GM12878 (cell line): ENCODE data around the gene PHC3. TPM values are rescaled to one million over a fixed set of nuclear protein-coding genes. Genes with fewer than 3 reads are reported as not detected.
A peak's percentile ranks its signal among the peaks of the same experiment; 100 is the strongest.

Source experiments
- ATAC-seq: fragments of 200-7000 bp; cut with Tn5 transposase; 3 replicates; pipeline ENCODE4 v1.9.1; 2020; ENCODE audit warnings: mild to moderate bottlenecking, moderate library complexity
- BruUV-seq: library from RNA; stranded (reverse); fragments of 400-500 nt; replicated peaks from 2 replicates; lab custom pipeline; 2021; lab: Mats Ljungman, UMichigan
- CTCF ChIA-PET: fragments of 300-600 bp; sonication (Branson Sonifier 250); formaldehyde crosslinking; extraction: SDS; loops from one replicate; lab custom pipeline; 2021; ENCODE audit warnings: inconsistent platforms; lab: Yijun Ruan, JAX
- POLR2A ChIA-PET: fragments of 350-600 bp; formaldehyde crosslinking; extraction: SDS; loops from one replicate; lab custom pipeline; 2021; ENCODE audit warnings: inconsistent platforms; lab: Charles Lee
- RAD21 ChIA-PET: fragments of 300-600 bp; sonication (Branson Sonifier 250); formaldehyde crosslinking; loops from one replicate; lab custom pipeline; 2023; ENCODE audit warnings: antibody characterized with exemption; ENCODE audit not compliant: unreplicated experiment; lab: Charles Lee
- SMC1A ChIA-PET: fragments of 300-600 bp; sonication (Branson Sonifier 250); formaldehyde crosslinking; loops from one replicate; lab custom pipeline; 2023; ENCODE audit not compliant: unreplicated experiment, uncharacterized antibody; lab: Charles Lee
- DNase-seq: peaks from one replicate; pipeline ENCODE4 v3.0.0-alpha.2; 2011; ENCODE audit warnings: low read depth, low spot score
- FAIRE-seq: peaks from 3 replicates; lab custom pipeline; 2011; peaks lifted over from hg19 to GRCh38; lab: Jason Lieb, UNC
- H2AFZ ChIP-seq: 2 replicates; pipeline ENCODE4 v1.6.0; 2011; ENCODE audit warnings: low read depth, low read length, control low read depth; ENCODE audit not compliant: control insufficient read depth
- H3K27ac ChIP-seq: 2 replicates; pipeline ENCODE4 v1.5.1; 2011; ENCODE audit warnings: control low read depth; ENCODE audit not compliant: control insufficient read depth, insufficient read depth
- H3K27me3 ChIP-seq, 2 experiments: replicated peaks in 1 of 2; 2 replicates each; pipeline versions ENCODE4 v1.6.0 to v1.6.1; 2011; ENCODE audit warnings: low read length in 1 of 2; ENCODE audit not compliant: control insufficient read depth in 2 of 2, insufficient read depth in 2 of 2
- H3K36me3 ChIP-seq, 2 experiments: 2 replicates each; pipeline ENCODE4 v1.5.1; 2011; ENCODE audit warnings: low read length in 1 of 2; ENCODE audit not compliant: control insufficient read depth in 2 of 2, insufficient read depth in 2 of 2
- H3K4me1 ChIP-seq: 2 replicates; pipeline ENCODE4 v1.6.1; 2011; ENCODE audit warnings: mild to moderate bottlenecking, low read length, moderate library complexity, mixed read lengths; ENCODE audit not compliant: control insufficient read depth, insufficient read depth
- H3K4me2 ChIP-seq: 2 replicates; pipeline ENCODE4 v1.6.0; 2011; ENCODE audit warnings: control low read depth; ENCODE audit not compliant: control insufficient read depth, insufficient read depth
- H3K4me3 ChIP-seq: fragments of 200-600 bp; sonication (generic); 2 replicates; pipeline ENCODE4 v1.5.1; 2016
- H3K79me2 ChIP-seq: 2 replicates; pipeline ENCODE4 v1.6.0; 2011; ENCODE audit warnings: low read length; ENCODE audit not compliant: control insufficient read depth, insufficient read depth
- H3K9ac ChIP-seq: 2 replicates; pipeline ENCODE4 v1.8.0; 2011; ENCODE audit warnings: low read length, control low read depth, mixed read lengths; ENCODE audit not compliant: control insufficient read depth, insufficient read depth
- H3K9me3 ChIP-seq: replicated peaks from 3 replicates; pipeline ENCODE4 v1.5.1; 2011; ENCODE audit warnings: mild to moderate bottlenecking, low read length; ENCODE audit not compliant: control insufficient read depth, insufficient read depth
- H4K20me1 ChIP-seq: 2 replicates; pipeline ENCODE4 v1.6.0; 2011; ENCODE audit not compliant: control insufficient read depth, insufficient read depth
- ATF3 ChIP-seq: IDR thresholded peaks from 2 replicates; pipeline ENCODE4 v1.6.1; 2011; ENCODE audit warnings: low read depth, mild to moderate bottlenecking, low read length, moderate library complexity, borderline replicate concordance; ENCODE audit errors: extremely low read depth
- ATF7 ChIP-seq: fragments of 450-650 bp; IDR thresholded peaks from 2 replicates; pipeline ENCODE4 v1.6.1; 2016; ENCODE audit warnings: low read depth, mild to moderate bottlenecking
- CBFB ChIP-seq: IDR thresholded peaks from 2 replicates; pipeline ENCODE4 v1.6.1; 2016; ENCODE audit warnings: antibody characterized with exemption, low read depth
- CBX5 ChIP-seq: sonication (generic); IDR thresholded peaks from 2 replicates; pipeline ENCODE4 v1.6.1; 2016; ENCODE audit warnings: low read depth, moderate library complexity, mild to moderate bottlenecking, inconsistent platforms
- CEBPB ChIP-seq, 2 experiments: fragments of 150-350 bp in 1 of 2; IDR thresholded peaks; 2 replicates each; pipeline ENCODE4 v1.6.1; 2012 to 2014; ENCODE audit warnings: low read depth in 2 of 2, low read length in 2 of 2, borderline replicate concordance in 1 of 2, inconsistent platforms in 1 of 2
- CUX1 ChIP-seq: IDR thresholded peaks from 2 replicates; pipeline ENCODE4 v1.6.1; 2012; ENCODE audit warnings: improper control_type of control experiment, low read depth, low read length; ENCODE audit not compliant: insufficient replicate concordance
- ETV6 ChIP-seq, 2 experiments: fragments of 450-650 bp in 1 of 2; IDR thresholded peaks in 1 of 2; conservative IDR thresholded peaks in 1 of 2; 2 replicates each; pipeline ENCODE4 v1.6.1; 2014; ENCODE audit warnings: antibody characterized with exemption in 1 of 2, borderline replicate concordance in 1 of 2, low read depth in 1 of 2, mild to moderate bottlenecking in 1 of 2, moderate library complexity in 1 of 2
- GATAD2B ChIP-seq: fragments of 450-650 bp; conservative IDR thresholded peaks from 2 replicates; pipeline ENCODE4 v1.6.1; 2017; ENCODE audit warnings: low read depth, mild to moderate bottlenecking, moderate library complexity
- IKZF2 ChIP-seq, 2 experiments: fragments of 450-650 bp; IDR thresholded peaks; 2 replicates each; pipeline ENCODE4 v1.6.1; 2017; ENCODE audit warnings: mild to moderate bottlenecking in 2 of 2, moderate library complexity in 2 of 2
- MTA3 ChIP-seq: IDR thresholded peaks from 2 replicates; pipeline ENCODE4 v1.6.1; 2012; ENCODE audit warnings: low read length, inconsistent platforms, borderline replicate concordance
- MYB ChIP-seq: fragments of 150-350 bp; IDR thresholded peaks from 2 replicates; pipeline ENCODE4 v1.6.1; 2014; ENCODE audit warnings: mild to moderate bottlenecking, low read depth, low read length, borderline replicate concordance
- RBBP5 ChIP-seq: fragments of 200-600 bp; sonication (generic); conservative IDR thresholded peaks from 2 replicates; pipeline ENCODE4 v1.6.1; 2016
- RUNX3 ChIP-seq: IDR thresholded peaks from 2 replicates; pipeline ENCODE4 v1.6.1; 2012; ENCODE audit warnings: low read length, inconsistent platforms
- SRF ChIP-seq, 2 experiments: IDR thresholded peaks; 2 replicates each; pipeline ENCODE4 v1.6.1; 2011; ENCODE audit warnings: low read depth in 2 of 2, low read length in 2 of 2, mild to moderate bottlenecking in 1 of 2, moderate library complexity in 1 of 2
- USF1 ChIP-seq: IDR thresholded peaks from 2 replicates; pipeline ENCODE4 v1.6.1; 2011; ENCODE audit warnings: borderline replicate concordance, low read depth, mild to moderate bottlenecking, moderate library complexity, mixed read lengths, low read length; ENCODE audit not compliant: insufficient read depth; ENCODE audit errors: extremely low read length
- WGBS: methylation state at CpG from one replicate; pipeline ENCODE4 v1.1.6; 2016; ENCODE audit warnings: low lambda C conversion rate; ENCODE audit not compliant: insufficient replicate concordance, insufficient coverage; ENCODE audit errors: missing lambda C conversion rate; 5-methylcytosine and 5-hydroxymethylcytosine counted together
- in situ Hi-C: fragments of 300-500 bp; cut with MboI; formaldehyde crosslinking; loops from 9 replicates; pipeline ENCODE4 v1.14.3; 2018; ENCODE audit warnings: mixed read lengths
- intact Hi-C: fragments of 100-400 bp; cut with micrococcal nuclease; formaldehyde crosslinking; loops from one replicate; pipeline ENCODE4 v1.14.2; 2022; ENCODE audit not compliant: unreplicated experiment
- polyA plus RNA-seq, 11 experiments: library from polyadenylated mRNA; depleted of rRNA in 4 of 11; unstranded in 6 of 11; stranded (reverse) in 5 of 11; fragments of >200 nt; fragmentation: Nextera tagmentation in 4 of 11; fragmentation: Illumina TruSeq in 1 of 11; extraction: Ambion mirVana in 4 of 11; extraction: Trizol in 1 of 11; gene quantifications; 1 replicate in 1 of 11; 2 replicates in 10 of 11; pipeline versions ENCODE4 v1.2.1 to v1.2.3, GENCODE V29; 2011 to 2016; ENCODE audit warnings: inconsistent platforms in 2 of 11, missing spikeins in 2 of 11, low read depth in 1 of 11
- total RNA-seq, 4 experiments: library from RNA; depleted of rRNA in 3 of 4; stranded (reverse); fragments of >200 nt in 3 of 4; fragmentation: Illumina TruSeq in 1 of 4; extraction: Trizol in 1 of 4; gene quantifications; 2 replicates each; pipeline versions ENCODE4 v1.2.1 to v1.2.3, GENCODE V29; 2013 to 2021
- TF ChIP-seq, protein P1 (sequence below): fragments of 450-650 bp; IDR thresholded peaks from 2 replicates; pipeline ENCODE4 v1.6.1; 2017; ENCODE audit warnings: mild to moderate bottlenecking

The PHC3 gene
- total and polyA plus RNA-seq, 10 of the 15 experiments (the other 5 are each of a cell fraction or from before 2014, with no cell fraction given) = 3.3 to 62.3 (median 22.1) TPM

DNA sequence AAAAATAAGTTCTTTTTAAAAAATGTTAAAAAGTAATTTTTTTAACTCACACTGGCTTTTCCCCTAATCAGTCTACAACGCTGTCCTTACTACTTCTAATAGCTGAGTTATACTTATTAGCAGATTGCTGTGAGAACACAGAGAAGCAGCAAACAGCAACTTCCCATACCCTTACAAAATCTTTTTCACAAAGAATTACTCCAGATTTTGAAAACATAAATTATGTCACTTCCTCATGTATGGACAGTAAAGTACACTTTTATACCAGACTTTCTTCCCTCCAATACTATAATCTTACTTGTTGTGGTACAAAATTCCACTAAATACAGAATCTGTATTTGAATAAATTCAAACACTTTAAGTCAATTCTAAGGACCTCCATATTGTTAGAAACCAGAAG, 2.1 kb downstream of the PHC3 start:
- ATAC-seq = no peak
- Histone ChIP-seq H3K79me2 (peaks cover 61% of the 10 kb centered on the region), H3K4me2 (peak overlapping the region; percentile 88), H3K27me3 (no peaks in the 10 kb centered on the region), H3K9me3 (no peaks in the 10 kb centered on the region), H3K9ac (peak overlapping the region; percentile 98), H2AFZ (no peak overlapping the region), H3K4me1 (peaks cover 3% of the 10 kb centered on the region), H3K36me3 (peaks cover 0 to 26% of the 10 kb centered on the region in 2 experiments; a peak in 3 of 4 replicates), H3K4me3 (peak overlapping the region; percentile 89), H3K27ac (peak overlapping the region; percentile 98), H4K20me1 (no peaks in the 10 kb centered on the region)
- ChIA-PET SMC1A (interaction anchor here (0.8 to 2.7 kb wide), 14 partner anchors 8 to 121 kb away, joined by 3 to 19 read pairs (median 4); no protein-coding TSS in a partner anchor), RAD21 (interaction anchor here (1.1 to 2.9 kb wide), 7 partner anchors 8 to 177 kb away, joined by 3 to 11 read pairs (median 5); no protein-coding TSS in a partner anchor), CTCF (interaction anchor here (1.0 to 1.4 kb wide), 3 partner anchors 25 to 51 kb away, joined by 3 to 5 read pairs (median 3); no protein-coding TSS in a partner anchor), POLR2A (interaction anchor here (1.2 to 1.3 kb wide), 2 partner anchors 8 to 25 kb away, joined by 5 to 7 read pairs; no protein-coding TSS in a partner anchor)
- intact Hi-C loops = no loop called here
- no peak for FAIRE-seq
- DNase-seq = no peak
- no TSS peak for BruUV-seq
- in situ Hi-C loops = no loop called here
- WGBS = 5% methylated on average over 1 of the region's 1 CpG
- no peak for TF ChIP-seq RUNX3
- TF ChIP-seq CBFB = no peak
- no peak for TF ChIP-seq MTA3
- TF ChIP-seq RBBP5 = no peak
- TF ChIP-seq CUX1 = no peak
- no peak for TF ChIP-seq ATF3
- TF ChIP-seq CEBPB (IDR thresholded peaks at IDR 0.05; ENCODE audit: borderline replicate concordance in 1 of 2, low read depth in 2 of 2, low read length in 2 of 2) = no peak
- no peak for TF ChIP-seq CBX5
- TF ChIP-seq IKZF2 (IDR thresholded peaks at IDR 0.05) = no peak
- no peak for TF ChIP-seq ATF7
- TF ChIP-seq ETV6 (conservative IDR thresholded peaks at IDR 0.05 in 1 of 2, IDR thresholded peaks at IDR 0.05 in 1 of 2; ENCODE audit: borderline replicate concordance in 1 of 2, low read depth in 1 of 2) = no peak
- no peak for TF ChIP-seq SRF (IDR thresholded peaks at IDR 0.05; ENCODE audit: low read depth in 2 of 2, low read length in 2 of 2)
- TF ChIP-seq, protein P1, sequence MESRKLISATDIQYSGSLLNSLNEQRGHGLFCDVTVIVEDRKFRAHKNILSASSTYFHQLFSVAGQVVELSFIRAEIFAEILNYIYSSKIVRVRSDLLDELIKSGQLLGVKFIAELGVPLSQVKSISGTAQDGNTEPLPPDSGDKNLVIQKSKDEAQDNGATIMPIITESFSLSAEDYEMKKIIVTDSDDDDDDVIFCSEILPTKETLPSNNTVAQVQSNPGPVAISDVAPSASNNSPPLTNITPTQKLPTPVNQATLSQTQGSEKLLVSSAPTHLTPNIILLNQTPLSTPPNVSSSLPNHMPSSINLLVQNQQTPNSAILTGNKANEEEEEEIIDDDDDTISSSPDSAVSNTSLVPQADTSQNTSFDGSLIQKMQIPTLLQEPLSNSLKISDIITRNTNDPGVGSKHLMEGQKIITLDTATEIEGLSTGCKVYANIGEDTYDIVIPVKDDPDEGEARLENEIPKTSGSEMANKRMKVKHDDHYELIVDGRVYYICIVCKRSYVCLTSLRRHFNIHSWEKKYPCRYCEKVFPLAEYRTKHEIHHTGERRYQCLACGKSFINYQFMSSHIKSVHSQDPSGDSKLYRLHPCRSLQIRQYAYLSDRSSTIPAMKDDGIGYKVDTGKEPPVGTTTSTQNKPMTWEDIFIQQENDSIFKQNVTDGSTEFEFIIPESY = no peak
- TF ChIP-seq GATAD2B = no peak
- no peak for TF ChIP-seq USF1
- no peak for TF ChIP-seq MYB
